Measurements from ENCODE around the gene MED9. TPM values are rescaled to one million over a fixed set of nuclear protein-coding genes. Genes with fewer than 3 reads are reported as not detected.

MED9 gene
- total RNA-seq, 1 donor from 2014 or later = 12.2 TPM

DNA sequence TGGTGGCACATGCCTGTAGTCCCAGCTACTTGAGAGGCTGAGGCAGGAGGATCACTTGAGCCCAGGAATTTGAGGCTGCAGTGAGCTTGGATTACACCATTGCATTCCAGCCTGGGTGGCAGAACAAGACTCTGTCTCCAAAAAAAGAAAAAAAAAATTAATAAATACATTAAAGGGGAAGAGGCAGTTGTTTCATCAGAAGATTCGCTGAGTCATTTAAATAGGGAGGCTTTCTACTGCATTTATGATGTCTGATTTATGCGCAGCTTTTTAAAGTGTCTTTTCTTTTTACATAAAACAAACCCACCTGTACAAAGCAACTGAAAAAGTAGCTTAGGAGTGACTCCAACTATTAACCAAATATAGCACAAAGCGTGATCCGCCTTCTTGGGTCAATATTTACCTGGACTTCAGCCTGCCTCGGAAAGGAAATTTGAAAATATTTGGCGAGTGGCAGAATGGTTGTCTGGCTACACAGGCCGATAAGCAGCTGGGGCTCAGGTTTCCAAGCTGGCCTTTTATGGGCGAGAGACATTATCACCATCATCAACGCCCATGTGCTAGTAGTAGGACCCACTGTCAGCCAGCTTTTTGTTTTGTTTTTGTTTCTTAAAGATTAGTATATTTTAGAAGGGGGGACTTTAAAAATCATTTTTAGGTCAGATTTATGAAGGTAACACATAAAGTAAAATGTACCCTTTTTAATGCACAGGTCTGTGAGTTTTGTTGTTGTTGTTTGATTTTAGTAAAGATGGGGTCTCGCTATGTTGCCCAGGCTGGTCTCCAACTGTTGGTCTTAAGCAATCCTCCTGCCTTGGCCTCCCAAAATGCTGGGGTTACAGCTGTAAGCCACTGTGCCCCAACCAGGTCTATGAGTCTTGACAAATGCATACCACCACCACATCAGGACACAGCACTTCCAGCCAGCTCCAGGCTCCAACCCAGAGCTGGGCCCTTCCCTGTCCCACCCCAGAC is 61.9 kb downstream of the MED9 start:
- no peak for DNase-seq

DNA sequence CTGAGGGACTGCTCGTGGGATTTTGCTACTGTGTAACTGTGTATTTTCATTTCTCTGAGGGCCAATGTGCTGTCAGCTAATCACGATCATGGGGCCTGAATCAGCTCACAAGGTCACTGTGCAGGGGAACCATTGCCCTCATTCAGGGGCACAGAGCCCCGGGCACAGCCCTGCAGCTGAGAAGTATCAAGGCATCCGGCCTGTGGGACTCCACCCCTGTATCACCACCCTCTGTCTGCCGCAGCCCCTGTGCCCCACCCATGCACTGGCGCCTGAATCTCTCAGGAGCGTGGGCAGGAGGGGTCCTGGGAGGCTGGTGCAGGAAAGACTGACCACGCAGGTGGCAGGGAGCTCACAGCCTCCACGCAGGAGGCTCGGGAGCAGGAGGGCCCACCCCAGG is 62.8 kb downstream of the MED9 start:
- DNase-seq = no peak

DNA sequence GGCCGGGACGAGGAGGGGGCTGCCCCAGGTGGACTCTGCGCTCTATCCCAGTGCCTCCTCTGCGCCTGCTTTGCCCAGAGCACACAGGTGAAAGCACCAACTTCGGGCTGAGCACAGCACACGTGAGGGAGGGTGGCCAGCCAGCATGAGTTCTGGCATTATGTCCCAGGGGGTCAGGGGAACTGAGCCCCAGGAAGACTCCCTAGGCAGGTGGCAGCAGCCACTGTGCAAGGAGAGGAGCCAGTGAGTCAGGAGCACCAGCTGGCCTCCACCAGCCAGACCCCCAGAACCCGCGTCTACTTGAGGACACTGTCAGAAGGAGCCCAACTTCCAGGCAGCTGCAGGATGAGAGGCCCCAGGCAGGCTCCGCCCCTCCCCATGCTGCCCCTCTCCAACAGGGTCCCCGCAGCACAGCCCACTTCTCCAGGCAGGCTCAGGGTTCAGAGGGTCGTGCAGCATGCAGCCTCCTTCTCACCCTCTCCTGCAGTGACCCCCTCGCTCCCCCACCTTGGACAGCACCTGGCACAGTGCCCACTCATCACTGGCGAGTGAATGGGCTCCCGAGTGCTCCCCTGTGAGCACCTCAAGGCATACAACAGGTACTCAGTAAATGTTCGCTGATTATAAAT is 63.6 kb downstream of the MED9 start:
- no peak for DNase-seq

DNA sequence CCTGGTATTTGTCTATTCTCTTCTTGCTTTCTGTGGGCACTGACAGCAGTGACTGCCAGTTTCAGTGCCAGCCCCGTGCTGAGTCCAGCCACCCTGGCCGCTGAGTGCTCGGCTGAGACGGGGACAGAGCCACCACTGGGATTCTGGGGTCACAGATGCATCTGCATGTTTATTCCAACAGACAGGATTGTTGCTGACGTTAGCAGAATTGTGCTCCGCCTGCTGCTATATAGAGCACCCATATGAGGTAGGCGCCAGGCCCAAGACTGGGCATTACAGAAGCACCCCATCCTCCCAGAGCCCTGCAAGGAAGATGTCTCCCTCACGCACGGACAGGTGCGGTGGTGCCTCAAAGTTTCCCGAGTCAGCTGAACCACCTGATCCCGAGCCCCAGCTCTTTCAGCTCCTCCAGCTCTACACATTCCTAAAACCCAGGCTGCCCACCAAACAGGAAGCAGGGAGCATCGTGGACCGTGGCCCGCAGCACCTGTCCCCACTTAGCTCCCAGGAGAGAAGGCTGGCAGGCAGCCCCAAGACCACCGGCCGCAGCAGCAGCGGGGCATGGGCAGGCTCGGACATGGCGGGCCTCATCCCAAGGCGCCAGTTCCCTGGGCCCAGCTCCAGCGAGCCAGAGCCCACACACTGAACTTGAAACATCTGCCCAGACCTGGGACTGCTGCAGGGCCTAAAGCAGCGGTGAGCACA is 64.3 kb downstream of the MED9 start:
- no peak for DNase-seq

DNA sequence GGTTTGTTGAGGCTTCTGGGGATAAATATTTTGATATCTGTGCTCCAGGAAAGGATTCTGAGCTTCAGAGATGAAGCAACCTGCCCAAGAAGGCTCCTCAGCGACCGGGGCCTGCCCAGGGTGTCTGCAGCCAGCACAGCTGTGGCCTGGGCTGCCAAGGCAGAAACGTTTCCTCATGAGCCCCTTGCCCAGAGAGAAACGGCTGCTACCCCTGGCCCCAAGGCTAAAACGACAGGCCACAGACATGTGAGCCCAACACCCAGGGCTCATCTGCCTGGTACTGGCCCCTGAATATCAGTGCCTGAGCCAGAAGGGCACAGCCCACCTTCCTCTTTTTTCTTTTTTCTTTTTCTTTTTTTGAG is 64.8 kb downstream of the MED9 start:
- no peak for DNase-seq

Small RNA genes lying within 50 kb of the gene (small RNA-seq; reads per million reads assigned to genes)
- gene RF00019 (ENCODE audit: low replicate concordance) = not detected

Other genes with a start within 250 kb of the MED9 start
- 58.5 TPM for gene FLCN, start 239.8 kb upstream of the MED9 start, total RNA-seq
- gene COPS3, start 195.8 kb upstream of the MED9 start, total RNA-seq = 58.9 TPM
- gene NT5M, start 173.6 kb upstream of the MED9 start, total RNA-seq = 0.99 TPM
- gene RASD1, start 19.4 kb downstream of the MED9 start, total RNA-seq = 14.8 TPM
- 18.8 TPM for gene PEMT, start 114.7 kb downstream of the MED9 start, total RNA-seq
- gene RAI1, start 204.5 kb downstream of the MED9 start, total RNA-seq = 11.4 TPM